GM21737 (cell line): ENCODE measurements around the gene CORO1C.

ENCODE experiments used
- ATAC-seq: cut with Tn5 transposase; IDR thresholded peaks from one replicate; pipeline ENCODE4 v1.9.1; 2021; ENCODE audit warnings: mild to moderate bottlenecking, moderate library complexity; ENCODE audit not compliant: unreplicated experiment

The CORO1C gene

GRCh38 chr12:108700833-108701541 lies 30.3 kb downstream of the CORO1C start:
- no peak for ATAC-seq

GRCh38 chr12:108699955-108700563 lies 31.3 kb downstream of the CORO1C start:
- ATAC-seq = no peak

- no peak for ATAC-seq
These were observed 33.4 kb downstream of the CORO1C start for GRCh38 chr12:108697905-108698304.

- ATAC-seq = no peak
These were observed 34.4 kb downstream of the CORO1C start for GRCh38 chr12:108696996-108697290.

- no peak for ATAC-seq
These were observed 35.0 kb downstream of the CORO1C start for GRCh38 chr12:108696111-108696995.

DNA sequence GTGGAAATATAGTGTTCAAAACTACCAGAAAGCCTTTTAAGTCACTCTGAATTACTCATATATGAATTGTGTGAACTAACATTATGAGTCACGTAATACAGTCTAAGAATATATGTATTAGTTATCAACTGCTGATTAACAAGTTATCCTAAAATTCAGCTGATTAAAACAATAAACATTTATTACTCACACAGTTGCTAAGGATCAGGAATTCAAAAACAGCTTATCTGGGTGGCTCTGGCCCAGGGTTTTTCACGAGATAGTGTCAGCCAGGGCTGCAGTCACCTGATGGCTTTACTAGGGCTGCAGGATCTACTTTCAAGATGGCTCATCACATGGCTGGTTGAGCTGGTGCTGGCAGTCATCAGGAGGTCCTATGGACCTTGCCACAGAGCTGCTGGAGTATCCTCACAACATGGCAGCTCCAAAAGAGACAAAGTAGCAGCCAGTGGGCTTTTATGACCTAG lies 36.5 kb downstream of the CORO1C start:
- no peak for ATAC-seq

GRCh38 chr12:108693751-108694150 lies 37.6 kb downstream of the CORO1C start:
- no peak for ATAC-seq

DNA sequence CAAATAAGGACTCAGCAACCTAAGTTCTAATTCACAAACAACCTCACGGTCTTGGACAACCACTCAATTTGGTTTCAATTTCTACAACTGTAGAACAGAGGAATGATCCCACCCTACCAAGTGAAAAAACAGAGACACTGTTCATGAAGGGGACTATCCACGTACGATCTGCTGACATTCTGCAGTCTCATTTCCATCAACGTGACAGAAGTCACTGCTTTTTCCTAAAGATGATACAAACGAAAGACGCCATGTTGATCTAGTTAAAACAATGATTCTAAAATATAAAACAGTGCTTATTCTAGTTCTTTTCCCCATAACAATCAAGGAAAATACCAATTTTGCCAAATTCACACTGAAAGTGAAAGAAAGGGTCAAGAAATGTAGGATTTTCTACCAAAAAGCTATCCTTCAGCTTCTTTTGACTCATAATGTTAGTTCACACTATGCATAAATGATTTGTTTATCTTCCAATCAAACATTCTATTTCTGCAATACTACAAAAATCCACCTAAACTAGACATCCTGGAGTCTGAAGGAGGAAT lies 38.1 kb downstream of the CORO1C start:
- ATAC-seq = no peak

DNA sequence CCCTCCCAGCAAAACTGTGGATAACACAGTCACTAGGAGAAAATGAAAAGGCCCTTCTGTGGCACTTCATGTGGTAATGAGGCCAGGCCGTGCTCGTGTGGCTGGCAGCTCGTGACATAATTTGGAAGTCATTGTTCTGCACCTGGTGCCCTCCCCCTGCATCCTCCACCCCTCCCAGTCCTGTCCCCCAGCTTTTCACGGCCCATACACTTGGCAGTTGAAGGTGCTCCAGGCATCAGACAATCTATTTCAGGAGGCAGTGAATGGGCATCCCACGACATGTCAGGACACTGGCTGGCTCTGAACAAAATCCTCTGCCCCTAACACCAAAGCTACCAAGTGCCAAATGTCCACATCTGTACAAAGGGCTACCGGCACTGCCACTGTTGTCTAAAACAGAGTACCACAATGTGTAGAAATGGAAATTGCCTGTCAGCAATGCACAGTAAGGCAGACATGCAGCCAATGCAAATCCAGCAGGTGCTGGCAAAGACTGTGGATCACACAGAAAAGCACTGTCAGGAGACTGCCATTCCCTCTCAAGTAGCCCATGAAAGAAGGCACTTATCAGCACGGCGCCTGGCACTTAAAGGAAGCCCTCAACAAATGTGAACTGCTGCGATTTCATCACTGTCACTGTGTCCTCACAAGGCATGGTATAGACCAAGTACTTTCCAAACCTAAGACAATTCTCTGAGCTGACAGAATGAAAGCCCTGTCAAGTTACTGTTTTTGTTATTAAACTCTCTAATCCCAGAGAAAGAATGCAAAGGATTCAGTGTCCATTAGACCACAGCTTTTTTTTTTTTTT lies 39.1 kb downstream of the CORO1C start:
- peak; percentile 10 for ATAC-seq

DNA sequence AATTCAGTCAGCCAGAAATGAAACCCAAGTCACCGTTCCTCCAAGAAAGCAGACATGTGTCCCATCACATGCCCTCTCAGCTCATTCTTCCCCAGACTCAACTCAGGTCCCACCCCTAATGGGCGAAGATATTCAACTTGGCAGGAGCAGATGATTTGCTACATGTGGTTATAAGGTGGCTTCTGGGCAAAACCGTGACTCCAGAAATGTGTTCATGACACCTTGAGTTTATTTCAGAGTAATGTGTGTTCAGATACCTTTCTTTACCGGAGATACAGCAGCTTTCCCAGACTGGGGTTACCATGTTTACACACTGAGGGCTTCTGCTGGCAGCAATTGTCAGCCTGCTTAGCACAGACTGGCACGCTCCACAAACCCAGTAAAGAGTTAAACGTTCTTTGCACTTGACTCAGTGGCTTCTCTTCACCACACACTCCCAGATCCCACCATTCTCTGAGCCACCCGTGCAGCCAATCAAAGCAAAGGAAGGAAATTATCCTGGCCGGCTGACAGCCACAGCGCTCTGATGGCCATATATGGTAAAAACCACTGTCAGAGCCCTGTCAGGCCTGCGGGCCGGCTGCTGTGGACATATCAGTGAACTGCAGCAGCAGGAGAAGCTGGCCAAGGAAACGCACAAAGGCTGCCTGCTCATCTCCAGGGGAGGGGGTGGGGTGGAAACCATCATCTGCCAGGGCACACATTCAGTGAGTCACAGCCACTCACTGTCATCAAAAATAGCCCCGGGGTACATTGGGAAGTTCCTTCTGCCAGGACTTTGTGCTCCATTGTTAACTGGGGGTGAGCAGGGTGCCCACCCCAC lies 39.9 kb downstream of the CORO1C start:
- ATAC-seq = peak; percentile 66

DNA sequence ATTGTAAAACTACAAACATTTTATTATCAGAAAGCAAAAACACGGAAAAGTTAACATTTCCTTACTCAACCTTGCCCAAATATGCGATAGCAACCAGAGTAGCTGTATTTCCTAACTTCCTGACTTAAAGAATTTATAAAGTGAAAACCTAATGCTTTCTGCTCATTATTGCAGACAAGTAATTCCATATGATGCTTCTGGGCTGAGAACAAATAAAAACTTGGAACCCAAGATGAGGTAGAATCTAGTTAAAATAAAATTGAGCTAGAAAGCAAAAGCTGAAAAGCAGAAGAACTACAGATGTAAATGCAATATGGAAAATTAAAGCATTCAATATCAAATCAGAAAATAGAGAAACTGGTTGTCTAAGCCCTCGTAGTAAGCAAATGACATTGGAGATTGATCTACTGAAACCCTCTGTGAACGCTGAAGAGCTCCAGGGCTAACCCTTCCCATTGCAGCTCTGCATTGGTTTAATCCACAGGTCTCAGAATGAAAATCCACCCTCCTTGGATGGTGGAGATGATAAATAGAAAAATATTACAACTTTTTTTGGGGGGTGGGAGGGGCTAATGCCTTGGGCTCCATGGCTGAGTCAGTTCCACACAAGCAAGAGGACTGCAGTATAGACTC lies 40.7 kb downstream of the CORO1C start:
- no peak for ATAC-seq

DNA sequence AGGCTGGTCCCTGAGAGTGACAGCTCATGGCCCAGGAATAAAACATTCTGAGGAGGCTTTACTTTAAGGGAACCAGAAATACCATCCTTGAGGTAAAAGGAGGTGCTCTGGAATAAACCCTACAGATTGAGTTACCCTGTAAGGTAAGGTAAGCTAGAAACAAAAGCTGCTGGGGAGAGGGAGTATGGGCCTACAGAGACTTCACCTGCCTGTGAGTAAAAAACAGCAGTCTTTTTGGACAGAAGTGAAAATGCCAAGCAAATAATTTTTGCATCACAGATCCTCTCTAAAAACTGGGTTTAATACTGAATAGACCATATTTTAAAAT lies 41.2 kb downstream of the CORO1C start:
- ATAC-seq = no peak

- ATAC-seq = no peak
These were observed 41.8 kb downstream of the CORO1C start for GRCh38 chr12:108689314-108690190.

GRCh38 chr12:108686780-108687179 lies 44.5 kb downstream of the CORO1C start:
- ATAC-seq = no peak

- ATAC-seq = no peak
These were observed 45.7 kb downstream of the CORO1C start for GRCh38 chr12:108685469-108686260.

- ATAC-seq = no peak
These were observed 47.3 kb downstream of the CORO1C start for GRCh38 chr12:108683906-108684556.

- ATAC-seq = no peak
These were observed 50.0 kb downstream of the CORO1C start for GRCh38 chr12:108681317-108681716.
